Kidney (tissue), 11 donors: ENCODE data around the gene PPP1R12B. TPM values are rescaled to one million over a fixed set of nuclear protein-coding genes. Genes with fewer than 3 reads are reported as not detected.
"Not testable (repeated sequence)": the region's sequence is repeated elsewhere in the genome, so short reads cannot be mapped to it uniquely, and the experiment has no call there.

Experiments
- DNase-seq, 5 donors: peaks; one replicate each; pipeline ENCODE4 v3.0.0-alpha.2; 2013 to 2020
- FAIRE-seq: peaks from 2 replicates; lab custom pipeline; 2012; peaks lifted over from hg19 to GRCh38; lab: Jason Lieb, UNC
- H3K27ac ChIP-seq, 2 donors: one replicate each; pipeline ENCODE4 v1.7.0; 2013; ENCODE audit warnings: low read depth in 2 of 2, low read length in 2 of 2, inconsistent platforms in 1 of 2
- H3K27me3 ChIP-seq: one replicate; pipeline ENCODE4 v1.7.1; 2013; ENCODE audit warnings: low read length, inconsistent platforms; ENCODE audit not compliant: control insufficient read depth, insufficient read depth
- H3K36me3 ChIP-seq, 3 donors: one replicate each; pipeline versions ENCODE4 v1.7.0 to v1.7.1; 2013; ENCODE audit warnings: low read length in 3 of 3, control low read depth in 1 of 3, inconsistent platforms in 1 of 3; ENCODE audit not compliant: insufficient read depth in 3 of 3, control insufficient read depth in 2 of 3
- H3K4me1 ChIP-seq, 3 donors: one replicate each; pipeline versions ENCODE4 v1.7.0 to v1.7.1; 2013; ENCODE audit warnings: low read length in 3 of 3, inconsistent platforms in 1 of 3, low read depth in 1 of 3; ENCODE audit not compliant: control insufficient read depth in 2 of 3, insufficient read depth in 2 of 3
- H3K4me3 ChIP-seq, 3 donors: one replicate each; pipeline versions ENCODE4 v1.7.0 to v1.8.1; 2013; ENCODE audit warnings: low read length in 3 of 3, control low read depth in 1 of 3, inconsistent platforms in 1 of 3
- H3K9ac ChIP-seq, 3 donors: one replicate each; pipeline versions ENCODE4 v1.7.0 to v1.7.1; 2013; ENCODE audit warnings: low read length in 3 of 3, control low read depth in 1 of 3, inconsistent platforms in 1 of 3
- H3K9me3 ChIP-seq, 3 donors: one replicate each; pipeline versions ENCODE4 v1.7.0 to v1.7.1; 2013; ENCODE audit warnings: low read length in 3 of 3, control low read depth in 1 of 3, inconsistent platforms in 1 of 3; ENCODE audit not compliant: control insufficient read depth in 2 of 3, insufficient read depth in 1 of 3
- intact Hi-C: fragments of 100-400 bp; cut with DNase I; formaldehyde crosslinking; loops from one replicate; pipeline ENCODE4 v1.11.1; 2022
- polyA plus RNA-seq: library from polyadenylated mRNA; stranded (reverse); fragments of 350-450 nt; fragmentation: Illumina TruSeq; extraction: RNeasy Lipid Tissue Mini Kit (QIAGEN cat#74804); gene quantifications from one replicate; pipeline ENCODE4 v1.2.3, GENCODE V29; 2014; ENCODE audit warnings: low read depth, low replicate concordance; ENCODE audit not compliant: insufficient read depth
- total RNA-seq: library from RNA; stranded (reverse); fragmentation: NEBNext Ultra II Directional; extraction: Animal tissue kit (Norgen Biotek cat#: 25700); gene quantifications from one replicate; pipeline ENCODE4 v1.2.1, GENCODE V29; 2021
- donor health status: control.
- donor health status: control.
- donor health status: DM: yes; HTN: yes; CAD: no.
- donor health status: Normal renal cell carcinoma (clear cell type).

PPP1R12B gene
- total and polyA plus RNA-seq, 2 donors from 2014 or later, result 5.7 to 40.0 TPM

GRCh38 chr1:202419731-202420130, 71.2 kb downstream of the PPP1R12B start:
- FAIRE-seq, DNase-seq, H3K4me3 ChIP-seq, H3K9ac ChIP-seq, H3K27me3 ChIP-seq, H3K9me3 ChIP-seq, H3K36me3 ChIP-seq, H3K4me1 ChIP-seq, H3K27ac ChIP-seq, intact Hi-C loops: not testable (repeated sequence)

DNA sequence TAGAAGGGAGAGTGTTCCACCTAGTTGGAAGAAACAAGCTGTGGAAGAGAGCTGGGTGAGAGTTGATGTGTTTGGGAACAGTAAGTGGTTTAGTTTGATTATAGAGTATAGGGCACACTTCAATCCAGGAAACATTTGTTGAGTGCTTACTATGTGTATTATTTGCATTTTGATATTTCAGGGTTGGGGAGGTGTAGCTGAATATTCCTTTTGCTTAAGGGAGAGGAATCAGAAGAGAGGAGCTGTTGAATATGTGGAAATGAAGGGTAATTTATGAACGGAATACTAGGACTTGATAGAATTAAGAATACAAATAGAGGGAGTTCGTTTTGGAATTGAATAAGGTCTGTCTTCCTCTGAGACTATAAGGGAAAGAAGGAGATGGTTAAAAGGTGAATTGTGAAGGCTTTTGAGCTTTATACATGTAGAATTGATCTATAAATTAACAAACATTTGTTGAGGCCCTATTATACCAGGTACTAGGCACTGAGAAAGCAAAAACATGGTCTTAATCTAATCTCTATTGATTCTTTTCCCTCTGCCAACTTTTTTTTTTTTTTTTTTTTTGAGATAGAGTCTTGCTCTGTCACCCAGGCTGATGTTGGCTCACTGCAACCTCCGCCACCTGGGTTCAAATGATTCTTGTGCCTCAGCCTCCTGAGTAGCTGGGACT, 72.1 kb downstream of the PPP1R12B start:
- H3K4me1 ChIP-seq, H3K27me3 ChIP-seq, intact Hi-C loops, H3K27ac ChIP-seq, H3K9me3 ChIP-seq, FAIRE-seq, DNase-seq, H3K9ac ChIP-seq, H3K4me3 ChIP-seq, H3K36me3 ChIP-seq: not testable (repeated sequence)

DNA sequence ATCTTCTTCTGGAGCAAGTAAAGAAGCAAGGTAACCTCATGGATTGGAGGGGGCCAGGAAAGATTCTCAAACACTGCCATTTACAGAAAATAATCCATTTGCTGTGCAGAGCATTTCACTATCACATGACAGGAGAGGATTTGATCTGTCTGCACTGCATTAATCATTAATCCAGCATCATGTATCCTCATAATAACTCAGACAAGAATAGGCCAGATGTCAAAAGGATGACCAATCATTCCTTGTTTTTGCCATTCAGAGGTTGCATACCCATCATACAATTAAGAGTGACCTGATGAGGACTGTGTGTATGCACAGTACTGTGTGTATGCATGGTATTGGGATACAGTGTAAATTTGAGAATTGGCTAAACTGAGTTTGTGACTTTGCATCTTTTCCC, 74.2 kb downstream of the PPP1R12B start:
- intact Hi-C loops, H3K9ac ChIP-seq, H3K27ac ChIP-seq, H3K27me3 ChIP-seq, H3K4me1 ChIP-seq, H3K9me3 ChIP-seq, DNase-seq, FAIRE-seq, H3K4me3 ChIP-seq, H3K36me3 ChIP-seq: not testable (repeated sequence)

DNA sequence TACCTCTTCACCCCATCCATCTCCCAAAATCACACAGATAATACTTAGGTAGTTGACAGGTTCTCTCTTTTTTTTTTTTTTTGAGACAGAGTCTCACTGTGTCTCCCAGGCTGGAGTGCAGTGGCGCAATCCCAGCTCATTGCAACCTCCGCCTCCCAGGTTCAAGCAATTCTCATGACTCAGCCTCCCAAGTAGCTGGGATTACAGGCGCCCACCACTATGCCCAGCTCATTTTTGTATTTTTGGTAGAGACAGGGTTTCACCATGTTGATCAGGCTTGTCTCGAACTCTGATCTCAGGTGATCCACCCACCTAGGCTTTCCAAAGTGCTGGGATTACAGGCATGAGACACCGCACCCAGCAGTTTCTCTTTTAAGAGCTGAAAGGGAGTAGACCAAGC, 75.8 kb downstream of the PPP1R12B start:
- H3K36me3 ChIP-seq, H3K4me3 ChIP-seq, H3K27me3 ChIP-seq, H3K4me1 ChIP-seq, H3K27ac ChIP-seq, DNase-seq, FAIRE-seq, intact Hi-C loops, H3K9me3 ChIP-seq, H3K9ac ChIP-seq: not testable (repeated sequence)

DNA sequence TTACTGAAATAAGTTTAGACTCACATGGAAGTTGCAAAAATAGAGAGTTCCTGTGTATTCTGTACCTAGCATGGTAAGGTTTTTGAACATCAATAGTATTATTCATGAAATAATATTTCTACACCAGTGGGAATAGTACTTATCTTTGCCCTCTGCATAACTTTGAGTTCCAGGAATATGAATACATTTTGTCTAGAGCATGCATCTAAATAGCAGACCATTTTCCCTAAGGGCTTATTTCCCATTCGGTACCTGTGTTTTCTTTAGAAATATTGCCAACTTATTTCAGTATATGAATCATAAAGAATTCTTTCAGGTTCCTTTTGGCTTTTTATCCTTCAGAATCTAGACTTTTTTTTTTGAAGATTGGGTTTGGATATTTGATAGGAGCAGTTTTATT, 81.6 kb downstream of the PPP1R12B start:
- H3K36me3 ChIP-seq, intact Hi-C loops: not testable (repeated sequence)

DNA sequence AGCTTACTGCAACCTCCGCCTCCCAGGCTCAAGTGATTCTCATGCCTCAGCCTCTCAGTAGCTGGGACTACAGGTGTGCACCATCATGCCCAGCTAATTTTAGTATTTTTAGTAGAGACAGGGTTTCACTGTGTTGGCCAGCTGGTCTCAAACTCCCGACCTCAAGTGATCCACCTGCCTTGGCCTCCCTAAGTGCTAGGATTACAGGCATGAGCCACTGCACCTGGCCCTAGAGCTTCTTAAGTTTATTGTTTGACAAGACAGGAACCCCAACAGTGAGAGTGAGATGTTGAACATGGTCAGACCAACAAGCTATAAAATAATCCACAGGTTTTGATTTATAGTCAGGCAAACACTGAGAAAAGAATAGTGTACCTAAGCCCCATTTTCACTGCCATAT, 83.8 kb downstream of the PPP1R12B start:
- FAIRE-seq, H3K36me3 ChIP-seq, H3K9me3 ChIP-seq, H3K9ac ChIP-seq, H3K27ac ChIP-seq, H3K4me3 ChIP-seq, H3K27me3 ChIP-seq, DNase-seq, H3K4me1 ChIP-seq, intact Hi-C loops: not testable (repeated sequence)

More for the DNA sequence above, 81.6 kb downstream of the PPP1R12B start:
- DNase-seq, H3K4me3 ChIP-seq, H3K9ac ChIP-seq, H3K4me1 ChIP-seq, H3K9me3 ChIP-seq, H3K27me3 ChIP-seq, H3K27ac ChIP-seq, FAIRE-seq: not testable (repeated sequence)
